G401.6 (cell line): ENCODE results near the gene ZNF536.
"Not testable (repeated sequence)": the region's sequence is repeated elsewhere in the genome, so short reads cannot be mapped to it uniquely, and the experiment has no call there.

ENCODE experiments used
- FAIRE-seq: peaks from 2 replicates; lab custom pipeline; 2012; peaks lifted over from hg19 to GRCh38; lab: Jason Lieb, UNC

Gene ZNF536

DNA sequence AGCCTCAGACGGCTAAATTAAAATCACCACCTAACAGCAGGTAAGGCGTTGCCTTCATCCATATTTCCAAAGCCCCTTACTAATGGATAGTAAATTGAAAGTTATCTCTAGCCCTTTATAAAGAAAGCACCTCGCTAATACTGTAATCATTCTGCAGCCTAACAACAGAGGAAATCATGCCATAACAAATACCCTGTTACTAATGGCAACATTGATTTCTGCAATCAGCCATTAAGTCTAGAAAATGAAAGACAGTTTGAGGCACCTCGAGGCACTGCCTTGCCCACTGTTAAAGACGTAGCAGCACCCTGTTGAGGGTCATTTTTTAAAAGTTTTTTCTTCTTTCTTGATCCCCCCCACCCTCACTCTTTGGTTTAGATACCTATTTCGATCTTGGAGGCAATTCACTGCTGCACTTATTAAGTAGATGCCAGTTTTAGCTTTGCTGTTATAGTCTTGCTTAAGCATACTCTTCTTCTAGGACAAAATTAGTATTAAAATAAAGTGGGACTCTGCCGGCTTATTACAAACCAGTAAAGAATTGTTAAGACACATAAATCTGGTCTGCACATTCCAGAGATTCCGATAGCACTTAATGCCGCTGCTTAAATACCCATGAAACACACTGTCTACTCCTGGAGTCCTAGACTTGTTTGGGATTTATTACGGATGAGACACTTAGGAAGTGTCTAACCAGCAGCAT, 74.8 kb downstream of the ZNF536 start:
- FAIRE-seq, result no peak

GRCh38 chr19:30447553-30447870, 75.3 kb downstream of the ZNF536 start:
- no peak for FAIRE-seq

- FAIRE-seq, result no peak
Measured at GRCh38 chr19:30448386-30449077, 76.3 kb downstream of the ZNF536 start.

GRCh38 chr19:30449078-30449590, 77.0 kb downstream of the ZNF536 start:
- no peak for FAIRE-seq

GRCh38 chr19:30449673-30450072, 77.5 kb downstream of the ZNF536 start:
- no peak for FAIRE-seq

GRCh38 chr19:30450100-30450499, 77.9 kb downstream of the ZNF536 start:
- FAIRE-seq, result no peak

- no peak for FAIRE-seq
Measured at GRCh38 chr19:30450835-30451321, 78.7 kb downstream of the ZNF536 start.

DNA sequence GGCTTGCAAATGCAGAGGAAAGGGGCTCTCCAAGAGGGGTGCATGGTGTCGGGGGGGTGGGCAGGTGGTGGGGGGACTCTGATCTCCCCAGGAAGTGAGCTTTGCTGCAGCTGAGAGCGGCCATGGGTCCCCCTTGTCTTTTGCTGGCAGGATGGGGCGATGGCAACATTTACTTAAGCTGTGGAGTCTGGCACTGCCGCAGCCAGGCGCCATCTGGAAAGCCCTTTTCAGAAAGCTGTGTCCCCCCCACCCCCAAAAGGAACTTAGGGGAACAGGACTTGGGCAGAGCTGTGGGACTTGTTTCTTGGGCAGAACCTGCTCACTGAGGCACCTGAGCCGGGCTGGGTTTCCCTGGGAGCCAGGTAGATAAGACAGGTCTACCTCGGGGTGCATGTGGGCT, 80.7 kb downstream of the ZNF536 start:
- FAIRE-seq, result no peak

GRCh38 chr19:30453743-30454142, 81.6 kb downstream of the ZNF536 start:
- FAIRE-seq, result no peak

DNA sequence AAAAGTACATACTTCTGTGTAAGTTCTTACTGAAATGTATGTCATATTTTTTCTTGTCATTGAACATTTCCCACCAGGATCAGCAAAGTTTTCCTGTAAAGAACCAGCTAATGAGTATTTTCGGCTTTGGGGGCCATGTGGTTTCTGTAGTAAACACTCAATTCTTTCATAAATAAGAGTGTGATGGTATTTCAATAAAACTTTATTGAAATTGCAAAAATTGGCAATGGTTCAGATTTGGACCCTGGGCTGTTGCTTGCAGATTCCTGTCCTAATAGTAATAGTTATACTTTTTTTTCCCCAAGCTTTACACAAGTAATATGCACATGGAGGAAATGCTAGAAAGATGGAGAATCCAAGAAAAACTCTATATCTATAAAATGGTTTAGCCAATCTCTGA, 83.7 kb downstream of the ZNF536 start:
- FAIRE-seq, result no peak

- FAIRE-seq, result no peak
Measured at GRCh38 chr19:30457484-30457883, 85.3 kb downstream of the ZNF536 start.

DNA sequence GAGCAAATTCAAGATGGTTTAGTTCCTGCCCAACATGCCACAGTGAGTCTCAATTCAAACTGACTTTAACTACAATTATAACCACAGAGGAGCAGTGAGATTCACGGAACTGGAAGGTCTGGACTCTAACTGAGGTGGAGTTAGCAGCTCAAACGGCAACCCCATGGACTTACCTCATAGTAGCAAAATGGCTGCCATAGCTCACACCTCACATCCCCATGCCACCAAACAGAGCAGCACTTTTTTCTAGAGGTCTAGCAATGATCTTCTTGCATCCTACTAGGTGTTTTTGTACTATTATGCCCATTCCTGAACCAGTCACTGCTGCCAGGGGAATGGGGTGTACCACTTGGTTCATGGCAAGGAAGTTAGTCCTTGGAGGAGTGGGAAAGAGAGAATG, 87.7 kb downstream of the ZNF536 start:
- no peak for FAIRE-seq

DNA sequence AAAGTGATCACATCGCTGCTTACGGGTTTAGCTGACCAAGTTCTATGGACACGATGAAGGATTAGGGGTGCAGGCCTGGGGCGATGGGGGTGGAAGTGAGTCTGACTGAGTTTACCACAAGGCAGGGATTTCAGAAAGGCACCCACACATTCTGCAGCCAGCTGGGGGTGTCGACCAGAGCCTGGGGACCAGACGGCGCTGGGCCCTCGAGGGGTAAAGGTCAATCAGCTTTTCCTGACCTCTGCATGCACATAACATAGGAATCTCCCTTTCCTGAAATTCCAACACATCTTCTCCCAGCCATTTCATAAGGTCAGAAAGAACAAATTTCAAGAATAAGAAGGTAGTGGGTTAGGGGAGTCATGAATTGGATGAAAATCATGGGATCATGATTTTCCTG, 92.0 kb downstream of the ZNF536 start:
- no peak for FAIRE-seq

GRCh38 chr19:30466598-30466997, 94.4 kb downstream of the ZNF536 start:
- not testable (repeated sequence) for FAIRE-seq

DNA sequence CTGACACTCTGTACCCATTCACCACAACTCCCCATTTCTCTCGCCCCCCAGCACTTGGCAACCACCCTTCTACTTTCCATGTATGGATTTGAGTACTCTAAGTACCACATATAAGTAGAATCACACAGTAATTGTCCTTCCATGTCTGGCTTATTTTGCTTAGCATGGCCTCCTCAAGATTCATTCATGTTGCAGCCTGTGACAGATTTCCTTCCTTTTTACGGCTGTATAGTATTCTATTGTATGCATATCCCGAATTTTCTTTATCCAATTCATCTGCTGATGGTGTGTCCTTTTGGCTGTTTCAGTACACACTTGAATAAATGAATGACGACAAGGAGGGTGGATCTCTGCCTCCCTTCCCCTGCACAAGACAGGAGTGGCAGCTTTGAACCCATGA, 95.1 kb downstream of the ZNF536 start:
- FAIRE-seq, result no peak

DNA sequence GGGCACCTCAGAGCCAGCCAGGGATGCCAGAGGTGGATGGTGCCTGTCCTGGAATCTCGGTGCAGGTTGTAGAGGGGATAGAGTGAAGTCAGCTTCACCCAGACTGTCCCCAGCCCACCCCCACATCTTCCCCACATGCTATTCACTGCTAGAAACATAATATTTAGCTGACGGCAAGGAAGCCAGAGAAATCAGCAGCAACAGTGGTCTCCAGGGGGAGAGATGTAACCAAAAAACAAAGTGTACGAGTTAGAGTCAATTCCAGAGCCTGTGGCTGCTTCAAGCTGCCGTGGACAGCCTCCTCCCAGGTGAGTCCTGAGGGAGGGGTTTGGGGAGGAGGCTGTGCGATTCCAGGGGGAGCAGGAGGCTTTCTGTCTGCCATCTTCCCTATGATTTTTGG, 97.6 kb downstream of the ZNF536 start:
- no peak for FAIRE-seq

DNA sequence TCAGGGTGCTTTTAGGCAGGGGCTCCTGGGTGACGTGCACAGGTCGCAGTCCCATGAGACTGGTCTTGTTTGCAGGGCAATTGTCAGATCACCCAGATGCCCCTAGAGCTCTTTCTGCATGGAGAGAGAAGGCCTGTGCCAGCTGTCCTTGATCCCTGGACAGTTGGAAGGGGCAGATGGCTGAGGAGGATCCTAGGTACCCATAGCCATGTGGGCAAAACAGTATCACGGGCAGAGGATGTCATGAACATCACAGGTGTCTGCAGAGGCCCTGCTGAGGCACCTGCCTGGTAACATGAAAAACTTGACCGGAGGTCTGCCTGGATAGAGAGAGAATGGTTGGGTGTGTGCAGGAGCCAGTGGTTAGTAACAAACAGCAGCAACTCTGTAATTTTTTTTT, 99.3 kb downstream of the ZNF536 start:
- no peak for FAIRE-seq

DNA sequence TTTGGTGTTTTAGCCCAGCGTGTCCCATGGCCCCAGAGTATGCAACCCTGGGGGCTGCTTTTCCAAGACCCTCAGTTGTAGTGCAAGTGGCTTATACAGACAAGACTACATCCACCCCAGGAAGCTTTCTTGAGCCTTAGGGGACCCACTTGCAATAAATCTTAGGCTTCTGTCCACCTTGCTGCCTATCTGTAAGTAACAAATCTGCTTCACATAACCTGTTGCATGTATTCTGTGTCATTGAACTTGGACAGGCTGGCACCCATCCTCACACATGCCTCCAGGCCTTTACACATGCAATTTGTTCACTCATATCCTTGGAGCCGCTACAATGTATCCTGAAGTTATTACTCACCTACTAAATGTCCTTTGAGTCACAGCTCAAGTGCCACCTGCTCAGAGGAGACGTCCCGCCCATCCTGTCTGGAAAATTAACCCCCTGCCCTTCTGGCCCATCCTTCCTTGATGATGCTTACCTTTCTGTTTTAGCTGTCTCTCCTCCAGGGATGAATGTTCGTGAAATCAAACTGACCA, 101.2 kb downstream of the ZNF536 start:
- no peak for FAIRE-seq

GRCh38 chr19:30476997-30477396, 104.8 kb downstream of the ZNF536 start:
- FAIRE-seq, result no peak

DNA sequence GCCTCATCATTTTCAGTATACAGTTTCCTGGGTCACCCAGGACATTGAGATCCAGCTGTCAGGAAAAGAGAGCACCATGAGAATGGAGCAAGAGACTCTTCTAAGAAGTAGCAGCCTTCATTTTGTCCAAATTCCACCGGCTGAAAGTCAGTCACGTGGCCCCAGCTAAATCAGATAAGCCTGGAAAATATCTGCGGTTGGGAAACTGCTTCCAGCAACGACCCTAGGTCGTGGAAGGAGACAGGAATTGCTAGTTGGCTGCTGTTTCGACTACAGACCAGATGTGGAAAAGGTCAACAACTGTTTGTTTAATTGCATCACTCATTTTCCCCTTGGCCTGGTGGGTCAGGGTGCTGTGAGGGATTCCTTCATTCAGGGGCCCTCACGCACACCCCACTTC, 107.0 kb downstream of the ZNF536 start:
- no peak for FAIRE-seq

GRCh38 chr19:30480097-30480496, 107.9 kb downstream of the ZNF536 start:
- no peak for FAIRE-seq

DNA sequence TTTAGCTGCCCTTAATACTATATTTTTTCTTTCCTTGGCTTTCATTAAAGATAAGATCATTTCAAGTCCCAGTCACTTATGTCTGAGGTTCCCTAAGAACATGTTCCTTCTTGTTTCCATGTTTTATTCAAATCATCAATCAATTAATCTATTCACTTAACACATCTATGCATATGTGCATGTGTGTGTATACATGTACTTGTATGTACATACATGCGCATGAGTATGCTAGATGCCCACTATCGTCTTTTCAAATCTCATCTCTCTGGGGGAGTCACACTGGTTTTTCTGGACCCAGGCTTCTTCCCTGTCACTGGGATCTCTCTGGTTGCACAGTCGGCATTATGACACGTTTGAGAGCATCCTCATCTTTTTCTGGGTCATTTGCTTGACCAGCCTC, 108.9 kb downstream of the ZNF536 start:
- no peak for FAIRE-seq

- no peak for FAIRE-seq
Measured at GRCh38 chr19:30481823-30482222, 109.6 kb downstream of the ZNF536 start.

GRCh38 chr19:30482956-30483355, 110.8 kb downstream of the ZNF536 start:
- no peak for FAIRE-seq
